PC-9 (cell line): ENCODE data around the gene SNX27. TPM values are rescaled to one million over a fixed set of nuclear protein-coding genes. Genes with fewer than 3 reads are reported as not detected.
"Not testable (repeated sequence)": the region's sequence is repeated elsewhere in the genome, so short reads cannot be mapped to it uniquely, and the experiment has no call there.

Source experiments
- BruUV-seq: library from RNA; stranded (reverse); fragments of 400-500 nt; replicated peaks from 2 replicates; lab custom pipeline; 2021; lab: Mats Ljungman, UMichigan
- CTCF ChIA-PET: fragments of 300-600 bp; sonication (Branson Sonifier 250); formaldehyde crosslinking; loops from one replicate; lab custom pipeline; 2022; ENCODE audit warnings: antibody characterized with exemption; lab: Charles Lee
- POLR2A ChIA-PET: fragments of 300-600 bp; sonication (Branson Sonifier 250); formaldehyde crosslinking; loops from one replicate; lab custom pipeline; 2022; ENCODE audit warnings: antibody characterized with exemption; ENCODE audit not compliant: unreplicated experiment; lab: Charles Lee
- DNase-seq, 2 experiments: peaks; one replicate each; pipeline versions ENCODE4 v3.0.0 to v3.0.0-alpha.2; 2015 to 2022; ENCODE audit warnings: mixed read lengths in 1 of 2
- H2AFZ ChIP-seq: fragments of 200-600 bp; sonication (generic); 2 replicates; pipeline ENCODE4 v1.8.1; 2017; ENCODE audit warnings: antibody characterized with exemption
- H3F3A ChIP-seq: fragments of 200-600 bp; sonication (generic); 2 replicates; pipeline ENCODE4 v1.8.1; 2017; ENCODE audit warnings: antibody characterized with exemption, mild to moderate bottlenecking, low read depth; ENCODE audit not compliant: insufficient read depth
- H3K27ac ChIP-seq: fragments of 200-600 bp; sonication (generic); 2 replicates; pipeline ENCODE4 v1.6.1; 2016; ENCODE audit warnings: mixed run types
- H3K27me3 ChIP-seq: fragments of 200-600 bp; sonication (generic); 2 replicates; pipeline ENCODE4 v1.6.1; 2016; ENCODE audit warnings: low read depth, mixed run types; ENCODE audit not compliant: insufficient read depth
- H3K36me3 ChIP-seq: fragments of 200-600 bp; sonication (generic); 2 replicates; pipeline ENCODE4 v1.6.1; 2016; ENCODE audit warnings: low read depth, mixed run types
- H3K4me1 ChIP-seq: fragments of 200-600 bp; sonication (generic); replicated peaks from 2 replicates; pipeline ENCODE4 v1.6.1; 2016; ENCODE audit warnings: mixed run types; ENCODE audit not compliant: insufficient read depth
- H3K4me2 ChIP-seq: fragments of 200-600 bp; sonication (generic); 2 replicates; pipeline ENCODE4 v1.6.1; 2017; ENCODE audit warnings: mixed run types
- H3K4me3 ChIP-seq: fragments of 200-600 bp; sonication (generic); 2 replicates; pipeline ENCODE4 v1.6.1; 2016; ENCODE audit warnings: mixed run types
- H3K79me2 ChIP-seq: fragments of 200-600 bp; sonication (generic); 2 replicates; pipeline ENCODE4 v1.6.1; 2017; ENCODE audit warnings: low read depth, mixed run types
- H3K9me2 ChIP-seq: fragments of 200-600 bp; sonication (generic); 2 replicates; pipeline ENCODE4 v1.8.1; 2017; ENCODE audit warnings: mild to moderate bottlenecking; ENCODE audit not compliant: insufficient read depth
- H3K9me3 ChIP-seq: fragments of 200-600 bp; sonication (generic); 2 replicates; pipeline ENCODE4 v1.8.1; 2016; ENCODE audit warnings: low read depth; ENCODE audit not compliant: insufficient read depth
- H4K20me1 ChIP-seq: fragments of 200-600 bp; sonication (generic); 2 replicates; pipeline ENCODE4 v1.8.1; 2017; ENCODE audit not compliant: insufficient read depth
- CTCF ChIP-seq: fragments of 200-600 bp; sonication (generic); conservative IDR thresholded peaks from 2 replicates; pipeline ENCODE4 v1.6.1; 2017; ENCODE audit warnings: mixed run types, antibody characterized with exemption, mild to moderate bottlenecking, moderate library complexity
- EZH2 ChIP-seq: fragments of 200-600 bp; sonication (generic); IDR thresholded peaks from 2 replicates; pipeline ENCODE4 v1.8.0; 2017; ENCODE audit warnings: antibody characterized with exemption, low read depth
- intact Hi-C: fragments of 100-400 bp; cut with micrococcal nuclease; formaldehyde crosslinking; loops from one replicate; pipeline ENCODE4 v1.10.0; 2022; ENCODE audit not compliant: unreplicated experiment
- total RNA-seq: library from RNA; stranded (reverse); gene quantifications from 2 replicates; pipeline ENCODE4 v1.2.3, GENCODE V29; 2021

The SNX27 gene
- total RNA-seq, 1 experiment from 2014 or later: 40.1 TPM

- POLR2A ChIA-PET: no interaction called here
- H3K27me3 ChIP-seq: no peaks in the 10 kb centered on the region
- H4K20me1 ChIP-seq: no peaks in the 10 kb centered on the region; the same call in 1 of the 2 replicates
- no peaks in the 10 kb centered on the region for H3K9me3 ChIP-seq
- no peaks in the 10 kb centered on the region for H3K4me1 ChIP-seq
- BruUV-seq: no TSS peak
- H3K79me2 ChIP-seq: no peaks in the 10 kb centered on the region
- TF ChIP-seq CTCF (no peak), EZH2 (no peak)
- H3K27ac ChIP-seq: no peak overlapping the region
- H3K9me2 ChIP-seq: no peaks in the 10 kb centered on the region; the same call in 1 of the 2 replicates
- H3F3A ChIP-seq: no peaks in the 10 kb centered on the region
- no peak overlapping the region for H3K4me3 ChIP-seq
- intact Hi-C loops: no loop called here
- CTCF ChIA-PET: no interaction called here
- H2AFZ ChIP-seq: no peak overlapping the region
- no peak overlapping the region for H3K4me2 ChIP-seq
- no peak for DNase-seq
- peaks cover 5% of the 10 kb centered on the region; the same call in 1 of the 2 replicates for H3K36me3 ChIP-seq
Observed at GRCh38 chr1:151639466-151639865, 27.6 kb downstream of the SNX27 start.

GRCh38 chr1:151641229-151641628, 29.4 kb downstream of the SNX27 start:
- DNase-seq: no peak
- BruUV-seq: no TSS peak
- ChIA-PET CTCF (no interaction called here), POLR2A (interaction anchor here (0.6 kb wide), 1 partner anchor 165 kb away, joined by 4 read pairs; no protein-coding TSS in a partner anchor)
- no peak overlapping the region for H3K4me3 ChIP-seq
- no peaks in the 10 kb centered on the region for H3K79me2 ChIP-seq
- no peak overlapping the region for H3K27ac ChIP-seq
- H3K4me1 ChIP-seq: no peaks in the 10 kb centered on the region
- H3K36me3 ChIP-seq: peaks cover 5% of the 10 kb centered on the region; the same call in 1 of the 2 replicates
- H3K27me3 ChIP-seq: no peaks in the 10 kb centered on the region
- no peaks in the 10 kb centered on the region for H3K9me3 ChIP-seq
- no peaks in the 10 kb centered on the region; the same call in 1 of the 2 replicates for H3K9me2 ChIP-seq
- intact Hi-C loops: no loop called here
- no peaks in the 10 kb centered on the region for H3F3A ChIP-seq
- H4K20me1 ChIP-seq: no peaks in the 10 kb centered on the region; the same call in 1 of the 2 replicates
- no peak overlapping the region for H3K4me2 ChIP-seq
- no peak for TF ChIP-seq CTCF
- no peak for TF ChIP-seq EZH2
- H2AFZ ChIP-seq: no peak overlapping the region

GRCh38 chr1:151643085-151643484, 31.2 kb downstream of the SNX27 start:
- CTCF ChIA-PET, H3K79me2 ChIP-seq, H2AFZ ChIP-seq, H3K27me3 ChIP-seq, H3K36me3 ChIP-seq, H4K20me1 ChIP-seq, intact Hi-C loops, BruUV-seq, H3K4me1 ChIP-seq, DNase-seq, H3K9me3 ChIP-seq, H3F3A ChIP-seq, H3K27ac ChIP-seq, H3K4me2 ChIP-seq, H3K9me2 ChIP-seq, H3K4me3 ChIP-seq, POLR2A ChIA-PET: not testable (repeated sequence)

- POLR2A ChIA-PET: no interaction called here
- H3F3A ChIP-seq: no peaks in the 10 kb centered on the region
- H3K79me2 ChIP-seq: no peaks in the 10 kb centered on the region
- no peaks in the 10 kb centered on the region for H3K9me3 ChIP-seq
- no peaks in the 10 kb centered on the region for H3K27me3 ChIP-seq
- CTCF ChIA-PET: no interaction called here
- no peak overlapping the region for H3K4me2 ChIP-seq
- DNase-seq: no peak
- no peaks in the 10 kb centered on the region for H3K4me1 ChIP-seq
- no peak overlapping the region for H3K27ac ChIP-seq
- no peak overlapping the region for H3K4me3 ChIP-seq
- H3K9me2 ChIP-seq: no peaks in the 10 kb centered on the region; the same call in 1 of the 2 replicates
- H2AFZ ChIP-seq: no peak overlapping the region
- intact Hi-C loops: no loop called here
- TF ChIP-seq EZH2: no peak
- no peak for TF ChIP-seq CTCF
- H3K36me3 ChIP-seq: peaks cover 5% of the 10 kb centered on the region; the same call in 1 of the 2 replicates
- no TSS peak for BruUV-seq
- H4K20me1 ChIP-seq: no peaks in the 10 kb centered on the region; the same call in 1 of the 2 replicates
Observed at GRCh38 chr1:151644001-151644400, 32.2 kb downstream of the SNX27 start.
